Lower lobe of right lung (tissue), 2 donors: Measurements from ENCODE around the gene TMEM51. TPM values are rescaled to one million over a fixed set of nuclear protein-coding genes. Genes with fewer than 3 reads are reported as not detected.

Experiments
- ATAC-seq, 2 donors: fragments of 200-7000 bp; cut with Tn5 transposase; one replicate each; pipeline ENCODE4 v1.9.1; 2020 to 2022; ENCODE audit warnings: mild to moderate bottlenecking in 2 of 2, moderate library complexity in 2 of 2
- DNase-seq: peaks from one replicate; pipeline ENCODE4 v3.0.0-alpha.2; 2020
- H3K27ac ChIP-seq: fragments of 200-600 bp; one replicate; pipeline ENCODE4 v1.8.0; 2022
- H3K27me3 ChIP-seq: fragments of 200-600 bp; one replicate; pipeline ENCODE4 v1.8.0; 2022; ENCODE audit warnings: low read depth
- H3K36me3 ChIP-seq: fragments of 200-600 bp; one replicate; pipeline ENCODE4 v1.8.0; 2022; ENCODE audit warnings: mild to moderate bottlenecking
- H3K4me1 ChIP-seq: fragments of 200-600 bp; one replicate; pipeline ENCODE4 v1.8.0; 2022
- H3K4me3 ChIP-seq: fragments of 200-600 bp; one replicate; pipeline ENCODE4 v1.8.0; 2022; ENCODE audit warnings: mild to moderate bottlenecking
- H3K9me3 ChIP-seq: fragments of 200-600 bp; one replicate; pipeline ENCODE4 v1.8.0; 2022
- intact Hi-C: fragments of 100-400 bp; cut with DNase I; formaldehyde crosslinking; loops from one replicate; pipeline ENCODE4 v1.11.0; 2022
- total RNA-seq: library from RNA; stranded (reverse); fragmentation: NEBNext Ultra II Directional; extraction: Animal tissue kit (Norgen Biotek cat#: 25700); gene quantifications from one replicate; pipeline ENCODE4 v1.2.1, GENCODE V29; 2021
- TF ChIP-seq, protein P1 (sequence below): fragments of 200-600 bp; IDR thresholded peaks from one replicate; pipeline ENCODE4 v1.8.0; 2022; ENCODE audit warnings: antibody characterized with exemption, mild to moderate bottlenecking
- donor health status: DM: no; HTN: yes; CAD: no; lungs with severe emphysema.

TMEM51 gene
- total RNA-seq, 1 donor from 2014 or later = 18.4 TPM

- Histone ChIP-seq H3K27ac (peak overlapping the region; percentile 16), H3K36me3 (no peaks in the 10 kb centered on the region), H3K27me3 (no peaks in the 10 kb centered on the region), H3K9me3 (no peaks in the 10 kb centered on the region), H3K4me1 (peaks cover 56% of the 10 kb centered on the region), H3K4me3 (peak overlapping the region; percentile 77)
- ATAC-seq = no peak
- intact Hi-C loops = no loop called here
- TF ChIP-seq, protein P1, sequence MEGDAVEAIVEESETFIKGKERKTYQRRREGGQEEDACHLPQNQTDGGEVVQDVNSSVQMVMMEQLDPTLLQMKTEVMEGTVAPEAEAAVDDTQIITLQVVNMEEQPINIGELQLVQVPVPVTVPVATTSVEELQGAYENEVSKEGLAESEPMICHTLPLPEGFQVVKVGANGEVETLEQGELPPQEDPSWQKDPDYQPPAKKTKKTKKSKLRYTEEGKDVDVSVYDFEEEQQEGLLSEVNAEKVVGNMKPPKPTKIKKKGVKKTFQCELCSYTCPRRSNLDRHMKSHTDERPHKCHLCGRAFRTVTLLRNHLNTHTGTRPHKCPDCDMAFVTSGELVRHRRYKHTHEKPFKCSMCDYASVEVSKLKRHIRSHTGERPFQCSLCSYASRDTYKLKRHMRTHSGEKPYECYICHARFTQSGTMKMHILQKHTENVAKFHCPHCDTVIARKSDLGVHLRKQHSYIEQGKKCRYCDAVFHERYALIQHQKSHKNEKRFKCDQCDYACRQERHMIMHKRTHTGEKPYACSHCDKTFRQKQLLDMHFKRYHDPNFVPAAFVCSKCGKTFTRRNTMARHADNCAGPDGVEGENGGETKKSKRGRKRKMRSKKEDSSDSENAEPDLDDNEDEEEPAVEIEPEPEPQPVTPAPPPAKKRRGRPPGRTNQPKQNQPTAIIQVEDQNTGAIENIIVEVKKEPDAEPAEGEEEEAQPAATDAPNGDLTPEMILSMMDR = no peak
- no peak for DNase-seq
Observed at GRCh38 chr1:15155191-15155590, 1.6 kb downstream of the TMEM51 start.

- DNase-seq (no peak), ATAC-seq (no peak)
- Histone ChIP-seq H3K36me3 (no peaks in the 10 kb centered on the region), H3K27ac (peak overlapping the region; percentile 56), H3K27me3 (no peaks in the 10 kb centered on the region), H3K9me3 (no peaks in the 10 kb centered on the region), H3K4me1 (peaks cover 66% of the 10 kb centered on the region), H3K4me3 (peak overlapping the region; percentile 29)
- TF ChIP-seq, protein P1 = no peak
- intact Hi-C loops = no loop called here
Observed at GRCh38 chr1:15155888-15156741, 2.6 kb downstream of the TMEM51 start.

- peaks cover 60% of the 10 kb centered on the region for H3K4me1 ChIP-seq
- H3K27ac ChIP-seq = peak overlapping the region; percentile 34
- TF ChIP-seq, protein P1 = no peak
- no peak overlapping the region for H3K4me3 ChIP-seq
- no peak for DNase-seq
- intact Hi-C loops = no loop called here
- H3K9me3 ChIP-seq = no peaks in the 10 kb centered on the region
- H3K36me3 ChIP-seq = no peaks in the 10 kb centered on the region
- no peak for ATAC-seq
- H3K27me3 ChIP-seq = no peaks in the 10 kb centered on the region
Observed at GRCh38 chr1:15156807-15157380, 3.3 kb downstream of the TMEM51 start.

GRCh38 chr1:15157524-15158399, 4.2 kb downstream of the TMEM51 start:
- H3K9me3 ChIP-seq = no peaks in the 10 kb centered on the region
- intact Hi-C loops = no loop called here
- H3K27me3 ChIP-seq = no peaks in the 10 kb centered on the region
- H3K4me3 ChIP-seq = no peak overlapping the region
- TF ChIP-seq, protein P1 = no peak
- no peak for DNase-seq
- no peaks in the 10 kb centered on the region for H3K36me3 ChIP-seq
- no peak for ATAC-seq
- H3K27ac ChIP-seq = no peak overlapping the region
- peaks cover 53% of the 10 kb centered on the region for H3K4me1 ChIP-seq

GRCh38 chr1:15158506-15159165, 5.1 kb downstream of the TMEM51 start:
- H3K27ac ChIP-seq = no peak overlapping the region
- intact Hi-C loops = no loop called here
- H3K4me3 ChIP-seq = peak overlapping the region; percentile 12
- TF ChIP-seq, protein P1 = no peak
- H3K36me3 ChIP-seq = no peaks in the 10 kb centered on the region
- no peaks in the 10 kb centered on the region for H3K9me3 ChIP-seq
- ATAC-seq (no peak), DNase-seq (no peak)
- H3K4me1 ChIP-seq = peaks cover 56% of the 10 kb centered on the region
- H3K27me3 ChIP-seq = no peaks in the 10 kb centered on the region
